ENCODE results near the gene SRCIN1.
"Not testable (repeated sequence)": the region's sequence is repeated elsewhere in the genome, so short reads cannot be mapped to it uniquely, and the experiment has no call there.

SRCIN1 gene

DNA sequence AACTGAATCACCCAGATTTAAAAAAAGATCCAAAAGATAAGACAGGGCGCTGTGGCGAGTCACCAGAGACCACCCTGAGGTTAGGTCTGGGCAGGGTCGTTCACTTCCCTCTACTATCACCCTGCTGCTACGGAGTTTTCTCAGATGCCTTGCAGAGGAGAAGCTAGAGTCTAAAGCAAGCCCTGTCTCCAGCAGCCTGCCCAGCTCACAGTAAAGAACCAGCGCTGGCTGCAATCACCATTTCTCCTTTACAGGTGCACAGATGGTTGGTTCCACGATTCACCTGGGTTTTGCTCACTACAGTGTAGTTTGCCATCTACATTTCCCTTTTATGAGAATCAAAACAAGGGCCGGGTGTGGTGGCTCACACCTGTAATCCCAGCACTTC lies 71.3 kb downstream of the SRCIN1 start:
- POLR2A ChIA-PET (ENCODE audit: low non-redundant PET), result interaction anchor here (0.6 kb wide), 1 partner anchor 119 kb away, joined by 4 read pairs; no protein-coding TSS in a partner anchor
- TF ChIP-seq, protein P1, sequence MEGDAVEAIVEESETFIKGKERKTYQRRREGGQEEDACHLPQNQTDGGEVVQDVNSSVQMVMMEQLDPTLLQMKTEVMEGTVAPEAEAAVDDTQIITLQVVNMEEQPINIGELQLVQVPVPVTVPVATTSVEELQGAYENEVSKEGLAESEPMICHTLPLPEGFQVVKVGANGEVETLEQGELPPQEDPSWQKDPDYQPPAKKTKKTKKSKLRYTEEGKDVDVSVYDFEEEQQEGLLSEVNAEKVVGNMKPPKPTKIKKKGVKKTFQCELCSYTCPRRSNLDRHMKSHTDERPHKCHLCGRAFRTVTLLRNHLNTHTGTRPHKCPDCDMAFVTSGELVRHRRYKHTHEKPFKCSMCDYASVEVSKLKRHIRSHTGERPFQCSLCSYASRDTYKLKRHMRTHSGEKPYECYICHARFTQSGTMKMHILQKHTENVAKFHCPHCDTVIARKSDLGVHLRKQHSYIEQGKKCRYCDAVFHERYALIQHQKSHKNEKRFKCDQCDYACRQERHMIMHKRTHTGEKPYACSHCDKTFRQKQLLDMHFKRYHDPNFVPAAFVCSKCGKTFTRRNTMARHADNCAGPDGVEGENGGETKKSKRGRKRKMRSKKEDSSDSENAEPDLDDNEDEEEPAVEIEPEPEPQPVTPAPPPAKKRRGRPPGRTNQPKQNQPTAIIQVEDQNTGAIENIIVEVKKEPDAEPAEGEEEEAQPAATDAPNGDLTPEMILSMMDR (conservative IDR thresholded peaks at IDR 0.05; ENCODE audit: low read depth), result no peak
- CTCF ChIA-PET, result interaction anchor here (0.7 to 1.2 kb wide), 2 partner anchors 18 to 24 kb away, joined by 4 to 5 read pairs; no protein-coding TSS in a partner anchor
- no peak for DNase-seq (ENCODE audit: low spot score)
- no peak overlapping the region for H3K27ac ChIP-seq

- DNase-seq (ENCODE audit: low spot score), result no peak
- ChIA-PET POLR2A (ENCODE audit: low non-redundant PET) (interaction anchor here (0.6 kb wide), 1 partner anchor 119 kb away, joined by 4 read pairs; no protein-coding TSS in a partner anchor), CTCF (interaction anchor here (0.7 to 1.2 kb wide), 2 partner anchors 18 to 24 kb away, joined by 4 to 5 read pairs; no protein-coding TSS in a partner anchor)
- H3K27ac ChIP-seq, result no peak overlapping the region
- TF ChIP-seq, protein P1 (conservative IDR thresholded peaks at IDR 0.05; ENCODE audit: low read depth), result no peak
These were observed 71.8 kb downstream of the SRCIN1 start for GRCh38 chr17:38533866-38534497.

- TF ChIP-seq, protein P1 (conservative IDR thresholded peaks at IDR 0.05; ENCODE audit: low read depth), result no peak
- H3K27ac ChIP-seq, result no peak overlapping the region
- POLR2A ChIA-PET (ENCODE audit: low non-redundant PET), result no interaction called here
- CTCF ChIA-PET, result no interaction called here
- DNase-seq (ENCODE audit: low spot score), result no peak
These were observed 72.5 kb downstream of the SRCIN1 start for GRCh38 chr17:38533241-38533640.

DNA sequence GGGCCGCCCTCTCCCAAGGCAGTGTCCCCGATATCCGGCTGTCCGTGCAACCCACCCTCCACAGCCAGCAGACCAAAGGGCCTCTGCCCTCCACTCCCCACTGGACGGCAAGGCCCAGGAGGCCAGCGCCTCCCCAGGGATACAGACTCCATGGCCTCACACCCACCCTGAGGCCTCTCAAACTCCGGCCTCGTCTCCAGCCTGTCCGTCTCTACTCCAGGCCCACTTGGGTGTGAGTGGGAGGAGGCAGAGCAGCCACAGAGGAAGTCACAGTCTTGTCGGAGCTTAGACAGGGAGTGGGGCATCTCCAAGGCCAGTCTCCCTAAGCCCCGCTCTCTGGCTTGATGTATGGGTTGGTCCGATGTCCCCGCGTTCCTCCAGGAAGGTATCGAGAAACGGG lies 73.3 kb downstream of the SRCIN1 start:
- ChIA-PET POLR2A (ENCODE audit: low non-redundant PET) (no interaction called here), CTCF (no interaction called here)
- H3K27ac ChIP-seq, result no peak overlapping the region
- no peak for DNase-seq (ENCODE audit: low spot score)
- TF ChIP-seq, protein P1 (conservative IDR thresholded peaks at IDR 0.05; ENCODE audit: low read depth), result no peak

DNA sequence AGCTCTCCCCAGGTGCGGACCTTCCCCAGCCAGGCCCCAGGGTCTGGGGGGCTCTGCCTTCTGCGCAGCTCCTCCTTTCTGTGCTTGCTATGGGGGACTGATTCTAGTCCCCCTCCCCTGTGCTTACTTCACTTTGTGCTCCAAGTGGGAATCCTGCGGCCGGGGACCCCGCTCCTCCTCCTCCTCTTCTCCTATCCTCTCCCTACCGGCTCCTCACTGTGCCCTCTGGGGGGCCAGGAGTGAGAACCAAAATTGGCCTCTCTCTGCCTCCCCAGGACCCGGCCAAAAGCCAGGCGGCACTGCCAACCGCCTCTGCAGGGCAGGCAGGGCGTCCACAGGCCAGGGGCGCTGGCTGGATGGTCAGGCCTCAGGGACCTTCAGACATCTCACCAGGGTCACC lies 74.0 kb downstream of the SRCIN1 start:
- DNase-seq (ENCODE audit: low spot score); H3K27ac ChIP-seq; POLR2A ChIA-PET (ENCODE audit: low non-redundant PET); CTCF ChIA-PET: not testable (repeated sequence)

GRCh38 chr17:38530856-38531255 lies 74.9 kb downstream of the SRCIN1 start:
- DNase-seq (ENCODE audit: low spot score); H3K27ac ChIP-seq; CTCF ChIA-PET; POLR2A ChIA-PET (ENCODE audit: low non-redundant PET): not testable (repeated sequence)

- H3K27ac ChIP-seq; DNase-seq (ENCODE audit: low spot score); POLR2A ChIA-PET (ENCODE audit: low non-redundant PET); CTCF ChIA-PET: not testable (repeated sequence)
These were observed 77.6 kb downstream of the SRCIN1 start for GRCh38 chr17:38528141-38528540.

- POLR2A ChIA-PET (ENCODE audit: low non-redundant PET); CTCF ChIA-PET; H3K27ac ChIP-seq; DNase-seq (ENCODE audit: low spot score): not testable (repeated sequence)
These were observed 79.2 kb downstream of the SRCIN1 start for GRCh38 chr17:38526526-38526925.
